ENCODE measurements around the gene PTRH2.

GRCh38 chr17:59751955-59752413, 44.8 kb upstream of the PTRH2 start:
- no peak for TF ChIP-seq POLR2AphosphoS5 (IDR thresholded peaks at IDR 0.05; ENCODE audit: low read depth, low read length)
- no peak for TF ChIP-seq CEBPB (IDR thresholded peaks at IDR 0.05; ENCODE audit: low read depth, low read length)
- no peak for TF ChIP-seq CTCF (IDR thresholded peaks at IDR 0.05; ENCODE audit: control extremely low read depth in 1 of 3, insufficient read depth in 1 of 3, low read depth in 1 of 3, low read length in 3 of 3)
- TF ChIP-seq CHD2 (IDR thresholded peaks at IDR 0.05; ENCODE audit: low read length) = no peak
- TF ChIP-seq EZH2 (IDR thresholded peaks at IDR 0.05; ENCODE audit: low read depth, low read length, severe bottlenecking) = no peak
- TF ChIP-seq HDAC2 (IDR thresholded peaks at IDR 0.05; ENCODE audit: borderline replicate concordance in 1 of 2, low read depth in 2 of 2, low read length in 2 of 2) = no peak
- TF ChIP-seq EGR1 (IDR thresholded peaks at IDR 0.05; ENCODE audit: borderline replicate concordance, low read depth, low read length) = no peak

Measured in H1 (cell line).